K562 (cell line): Measurements from ENCODE around the gene CPPED1.

Experiments used
- ATF1 ChIP-seq, 2 experiments: fragments of 450-650 bp in 1 of 2; IDR thresholded peaks; 2 replicates each; pipeline ENCODE4 v1.6.1; 2016; ENCODE audit warnings: missing compliant biosample characterization in 1 of 2, missing genetic modification characterization in 1 of 2
- CHD4 ChIP-seq: fragments of 200-600 bp; sonication (generic); IDR thresholded peaks from 3 replicates; pipeline ENCODE4 v1.6.1; 2012; ENCODE audit warnings: low read depth, mild to moderate bottlenecking, mixed read lengths, low read length, inconsistent platforms; ENCODE audit not compliant: insufficient read depth, insufficient replicate concordance, poor library complexity, severe bottlenecking
- ELF1 ChIP-seq: fragments of 200-800 bp; sonication (Bioruptor generic); IDR thresholded peaks from 2 replicates; pipeline ENCODE4 v1.6.1; 2016; ENCODE audit warnings: missing genetic modification characterization, missing compliant biosample characterization
- ETV6 ChIP-seq, 3 experiments: fragments of 150-350 bp in 1 of 3; sonication (generic) in 1 of 3; formaldehyde crosslinking in 1 of 3; IDR thresholded peaks; 2 replicates each; pipeline versions ENCODE4 v1.6.1 to v1.8.0; 2014 to 2022; ENCODE audit warnings: borderline replicate concordance in 2 of 3, low read depth in 2 of 3, antibody characterized with exemption in 1 of 3, low read length in 1 of 3, mild to moderate bottlenecking in 1 of 3, missing genetic modification reagents in 1 of 3
- IRF2 ChIP-seq: sonication (generic); formaldehyde crosslinking; IDR thresholded peaks from 2 replicates; pipeline ENCODE4 v1.8.1; 2022; ENCODE audit warnings: mild to moderate bottlenecking, missing genetic modification reagents
- MAFK ChIP-seq: IDR thresholded peaks from 2 replicates; pipeline ENCODE4 v1.6.1; 2011; ENCODE audit warnings: low read length, improper control_type of control experiment
- PHF21A ChIP-seq: fragments of 450-650 bp; IDR thresholded peaks from 2 replicates; pipeline ENCODE4 v1.6.1; 2017; ENCODE audit warnings: low read depth, borderline replicate concordance
- SRSF3 ChIP-seq: fragments of 200-400 bp; formaldehyde crosslinking; IDR thresholded peaks from 2 replicates; pipeline ENCODE4 v1.6.1; 2016; ENCODE audit warnings: mild to moderate bottlenecking, low read length, moderate library complexity; ENCODE audit not compliant: insufficient read depth
- TF ChIP-seq, protein P1 (sequence below), 3 experiments: IDR thresholded peaks in 2 of 3; conservative IDR thresholded peaks in 1 of 3; 2 replicates each; pipeline ENCODE4 v1.5.1; 2011 to 2012; ENCODE audit warnings: low read length in 3 of 3, mild to moderate bottlenecking in 3 of 3, control low read depth in 2 of 3, improper control_type of control experiment in 1 of 3, inconsistent platforms in 1 of 3, low read depth in 1 of 3, mixed read lengths in 1 of 3, moderate library complexity in 1 of 3; ENCODE audit not compliant: insufficient read depth in 2 of 3

DNA sequence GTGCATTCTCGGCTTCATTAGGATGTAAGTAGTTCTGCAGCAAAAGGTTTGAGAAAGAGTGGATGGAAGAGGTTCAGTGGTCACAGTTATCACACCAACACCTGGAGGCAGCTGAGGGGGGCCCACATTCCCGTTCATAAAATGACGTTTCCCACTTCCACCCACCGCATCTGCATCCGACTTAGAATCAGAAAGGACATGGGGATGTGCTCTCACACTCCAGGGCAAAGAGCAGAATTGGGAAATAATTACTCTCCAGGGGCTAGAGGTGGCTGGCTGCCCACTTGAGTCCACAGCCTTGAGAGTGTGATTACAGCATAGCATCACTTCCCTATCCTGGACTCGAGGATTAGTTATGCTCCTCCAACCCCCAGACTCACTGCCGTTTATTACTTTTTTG lies 122.0 kb downstream of the CPPED1 start:
- TF ChIP-seq, protein P1, sequence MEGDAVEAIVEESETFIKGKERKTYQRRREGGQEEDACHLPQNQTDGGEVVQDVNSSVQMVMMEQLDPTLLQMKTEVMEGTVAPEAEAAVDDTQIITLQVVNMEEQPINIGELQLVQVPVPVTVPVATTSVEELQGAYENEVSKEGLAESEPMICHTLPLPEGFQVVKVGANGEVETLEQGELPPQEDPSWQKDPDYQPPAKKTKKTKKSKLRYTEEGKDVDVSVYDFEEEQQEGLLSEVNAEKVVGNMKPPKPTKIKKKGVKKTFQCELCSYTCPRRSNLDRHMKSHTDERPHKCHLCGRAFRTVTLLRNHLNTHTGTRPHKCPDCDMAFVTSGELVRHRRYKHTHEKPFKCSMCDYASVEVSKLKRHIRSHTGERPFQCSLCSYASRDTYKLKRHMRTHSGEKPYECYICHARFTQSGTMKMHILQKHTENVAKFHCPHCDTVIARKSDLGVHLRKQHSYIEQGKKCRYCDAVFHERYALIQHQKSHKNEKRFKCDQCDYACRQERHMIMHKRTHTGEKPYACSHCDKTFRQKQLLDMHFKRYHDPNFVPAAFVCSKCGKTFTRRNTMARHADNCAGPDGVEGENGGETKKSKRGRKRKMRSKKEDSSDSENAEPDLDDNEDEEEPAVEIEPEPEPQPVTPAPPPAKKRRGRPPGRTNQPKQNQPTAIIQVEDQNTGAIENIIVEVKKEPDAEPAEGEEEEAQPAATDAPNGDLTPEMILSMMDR (IDR thresholded peaks at IDR 0.05 in 2 of 3, conservative IDR thresholded peaks at IDR 0.05 in 1 of 3; ENCODE audit: insufficient read depth in 2 of 3, low read depth in 1 of 3, low read length in 3 of 3), result no peak
- TF ChIP-seq ETV6 (IDR thresholded peaks at IDR 0.05; ENCODE audit: borderline replicate concordance in 1 of 2, low read depth in 2 of 2, low read length in 1 of 2) (no peak), ETV6 (CRISPR knock-in tag; IDR thresholded peaks at IDR 0.05; ENCODE audit: borderline replicate concordance) (no peak), CHD4 (no peak), ATF1 (CRISPR knock-in tag; IDR thresholded peaks at IDR 0.05) (no peak), ATF1 (tag; IDR thresholded peaks at IDR 0.05) (no peak), IRF2 (CRISPR knock-in tag) (no peak), ELF1 (tag) (no peak), PHF21A (no peak), MAFK (no peak), SRSF3 (no peak)
